IMR-90 (cell line): Measurements from ENCODE around the gene FUCA2. TPM values are rescaled to one million over a fixed set of nuclear protein-coding genes. Genes with fewer than 3 reads are reported as not detected.

ENCODE experiments used
- ATAC-seq: fragments of 200-7000 bp; cut with Tn5 transposase; 2 replicates; pipeline ENCODE4 v1.9.1; 2020; ENCODE audit warnings: low read depth, mild to moderate bottlenecking, moderate library complexity
- BruUV-seq: library from RNA; stranded (reverse); fragments of 400-500 nt; replicated peaks from 2 replicates; lab custom pipeline; 2021; lab: Mats Ljungman, UMichigan
- CTCF ChIA-PET: fragments of 300-600 bp; formaldehyde crosslinking; extraction: SDS; loops from one replicate; lab custom pipeline; 2021; ENCODE audit warnings: antibody characterized with exemption; lab: Yijun Ruan, JAX
- POLR2A ChIA-PET: fragments of 300-600 bp; sonication (Branson Sonifier 250); formaldehyde crosslinking; loops from one replicate; lab custom pipeline; 2022; ENCODE audit warnings: antibody characterized with exemption; ENCODE audit not compliant: unreplicated experiment; lab: Charles Lee
- DNase-seq: peaks from one replicate; pipeline ENCODE4 v3.0.0; 2013
- H2AFZ ChIP-seq: replicated peaks from 2 replicates; pipeline ENCODE3; 2013; ENCODE audit warnings: low read length, mild to moderate bottlenecking; ENCODE audit not compliant: poor library complexity
- H2AK5ac ChIP-seq: 2 replicates; pipeline ENCODE4 v1.6.1; 2013; ENCODE audit warnings: low read depth, low read length, inconsistent platforms
- H2AK9ac ChIP-seq: replicated peaks from 2 replicates; pipeline ENCODE3; 2013; ENCODE audit warnings: mild to moderate bottlenecking, low read depth, low read length, moderate library complexity; ENCODE audit not compliant: poor library complexity
- H2BK120ac ChIP-seq: 2 replicates; pipeline ENCODE4 v1.6.1; 2013; ENCODE audit warnings: low read depth, low read length, inconsistent platforms
- H2BK15ac ChIP-seq: 3 replicates; pipeline ENCODE4 v1.6.1; 2013; ENCODE audit warnings: low read depth, low read length, inconsistent platforms
- H2BK20ac ChIP-seq: 2 replicates; pipeline ENCODE4 v1.6.1; 2013; ENCODE audit warnings: low read depth, mild to moderate bottlenecking, inconsistent platforms, low read length, moderate library complexity
- H2BK5ac ChIP-seq: 2 replicates; pipeline ENCODE4 v1.6.1; 2013; ENCODE audit warnings: mild to moderate bottlenecking, low read depth, low read length, inconsistent platforms; ENCODE audit not compliant: poor library complexity, severe bottlenecking
- H3K14ac ChIP-seq: replicated peaks from 2 replicates; pipeline ENCODE4 v1.6.1; 2013; ENCODE audit warnings: low read depth, low read length, inconsistent platforms
- H3K18ac ChIP-seq: 2 replicates; pipeline ENCODE4 v1.6.1; 2013; ENCODE audit warnings: low read depth, low read length, control low read depth
- H3K23ac ChIP-seq: 2 replicates; pipeline ENCODE4 v1.6.1; 2013; ENCODE audit warnings: low read depth, low read length, inconsistent platforms
- H3K27ac ChIP-seq: 2 replicates; pipeline ENCODE4 v1.5.1; 2013; ENCODE audit warnings: mild to moderate bottlenecking, control low read depth, low read length; ENCODE audit not compliant: insufficient read depth
- H3K27me3 ChIP-seq: 2 replicates; pipeline ENCODE4 v1.6.1; 2013; ENCODE audit warnings: low read length; ENCODE audit not compliant: control insufficient read depth, insufficient read depth
- H3K36me3 ChIP-seq: 2 replicates; pipeline ENCODE4 v1.6.1; 2013; ENCODE audit warnings: low read length, mixed read lengths; ENCODE audit not compliant: control insufficient read depth, insufficient read depth
- H3K4ac ChIP-seq: 2 replicates; pipeline ENCODE4 v1.6.1; 2013; ENCODE audit warnings: low read depth, low read length, inconsistent platforms
- H3K4me1 ChIP-seq: 2 replicates; pipeline ENCODE4 v1.6.1; 2013; ENCODE audit warnings: low read length, mixed read lengths; ENCODE audit not compliant: control insufficient read depth, insufficient read depth
- H3K4me2 ChIP-seq: 2 replicates; pipeline ENCODE4 v1.6.1; 2013; ENCODE audit warnings: low read depth, mild to moderate bottlenecking, control low read depth, low read length, moderate library complexity
- H3K4me3 ChIP-seq: 2 replicates; pipeline ENCODE4 v1.5.1; 2013; ENCODE audit warnings: low read depth, mild to moderate bottlenecking, control low read depth, low read length, moderate library complexity; ENCODE audit not compliant: insufficient read depth
- H3K56ac ChIP-seq: 2 replicates; pipeline ENCODE4 v1.6.1; 2013; ENCODE audit warnings: low read length, inconsistent platforms; ENCODE audit not compliant: insufficient read depth; ENCODE audit errors: extremely low read depth
- H3K79me1 ChIP-seq, 2 experiments: 2 replicates each; pipeline ENCODE4 v1.6.1; 2013; ENCODE audit warnings: low read length in 2 of 2, inconsistent platforms in 1 of 2, low read depth in 1 of 2
- H3K9ac ChIP-seq: 2 replicates; pipeline ENCODE4 v1.6.1; 2013; ENCODE audit warnings: low read depth, low read length, control low read depth
- H3K9me1 ChIP-seq: 2 replicates; pipeline ENCODE4 v1.6.1; 2013; ENCODE audit warnings: low read length, inconsistent platforms; ENCODE audit not compliant: insufficient read depth
- H3K9me3 ChIP-seq: 2 replicates; pipeline ENCODE4 v1.6.1; 2013; ENCODE audit warnings: low read length; ENCODE audit not compliant: control insufficient read depth, insufficient read depth
- H4K20me1 ChIP-seq: 2 replicates; pipeline ENCODE4 v1.6.1; 2013; ENCODE audit warnings: low read length, inconsistent platforms; ENCODE audit not compliant: insufficient read depth
- H4K5ac ChIP-seq: 2 replicates; pipeline ENCODE4 v1.6.1; 2013; ENCODE audit warnings: mild to moderate bottlenecking, low read depth, low read length, control low read depth
- H4K8ac ChIP-seq, 2 experiments: 2 replicates each; pipeline ENCODE4 v1.6.1; 2013; ENCODE audit warnings: low read depth in 2 of 2, low read length in 2 of 2, control low read depth in 1 of 2, inconsistent platforms in 1 of 2
- H4K91ac ChIP-seq: 2 replicates; pipeline ENCODE4 v1.6.1; 2013; ENCODE audit warnings: low read depth, low read length, inconsistent platforms; ENCODE audit not compliant: insufficient read depth
- MAZ ChIP-seq: IDR thresholded peaks from 2 replicates; pipeline ENCODE4 v1.6.1; 2012; ENCODE audit warnings: low read depth, mild to moderate bottlenecking, low read length, improper control_type of control experiment, moderate library complexity, borderline replicate concordance
- WGBS, 2 experiments: methylation state at CpG; one replicate each; pipeline versions ENCODE4 v1.1.5 to v1.1.7; 2013; ENCODE audit warnings: missing lambda C conversion rate in 2 of 2; ENCODE audit not compliant: insufficient read length in 1 of 2; ENCODE audit errors: extremely low coverage in 2 of 2; 5-methylcytosine and 5-hydroxymethylcytosine counted together
- dilution Hi-C: fragments of 300-500 bp; cut with HindIII; formaldehyde crosslinking; loops from one replicate; pipeline ENCODE4 v1.14.3; 2018; ENCODE audit warnings: low sequenced_read_pairs; ENCODE audit not compliant: unreplicated experiment
- in situ Hi-C: fragments of 300-500 bp; cut with MboI; formaldehyde crosslinking; loops from 3 replicates; pipeline ENCODE4 v1.14.3; 2019; ENCODE audit warnings: low sequenced_read_pairs, inconsistent platforms, mixed read lengths
- intact Hi-C: fragments of 100-400 bp; cut with micrococcal nuclease; formaldehyde crosslinking; loops from 2 replicates; pipeline ENCODE4 v1.10.0; 2022
- polyA plus RNA-seq, 3 experiments: library from polyadenylated mRNA; depleted of rRNA; stranded (reverse); fragments of >200 nt; gene quantifications; 2 replicates each; pipeline ENCODE4 v1.2.3, GENCODE V29; 2012; ENCODE audit warnings: low replicate concordance in 1 of 3
- total RNA-seq: library from RNA; depleted of rRNA; stranded (reverse); fragments of >200 nt; gene quantifications from 2 replicates; pipeline ENCODE4 v1.2.3, GENCODE V29; 2012
- TF ChIP-seq, protein P1 (sequence below): fragments of 150-350 bp; IDR thresholded peaks from 2 replicates; pipeline ENCODE4 v1.6.1; 2016; ENCODE audit warnings: low read depth, mild to moderate bottlenecking, low read length, moderate library complexity, borderline replicate concordance

Gene FUCA2
- total and polyA plus RNA-seq, 2 of the 4 experiments (the other 2 are of a cell fraction), result 44.1 to 47.4 TPM

DNA sequence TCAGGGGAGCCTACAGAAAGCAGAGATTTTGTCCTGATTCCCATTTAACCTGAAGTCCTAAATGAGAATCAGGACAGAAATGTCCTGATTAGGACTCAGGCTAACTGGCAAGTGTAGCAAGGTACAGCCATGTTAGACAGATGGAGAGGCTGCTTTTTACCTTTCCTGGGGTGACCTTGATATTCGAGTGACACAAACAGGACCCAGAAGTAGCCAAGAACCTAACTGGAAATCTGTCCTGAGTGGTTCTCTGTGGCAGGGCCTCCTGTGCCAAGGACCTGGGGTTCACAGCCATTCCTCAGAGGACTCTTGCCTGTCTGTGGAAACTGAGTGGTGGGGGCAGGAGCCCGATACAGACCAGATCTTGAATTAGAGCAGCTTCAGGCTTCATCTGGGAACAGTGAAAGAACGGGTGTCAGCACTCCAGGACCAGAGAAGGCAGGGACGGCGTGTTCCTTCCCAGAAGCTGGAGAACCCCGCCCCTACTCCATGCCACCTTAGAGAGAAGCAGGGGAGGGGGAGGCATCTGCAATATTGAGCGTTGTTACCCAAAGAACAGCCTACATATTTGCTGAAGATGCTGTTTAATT, 4.3 kb upstream of the FUCA2 start:
- no peak overlapping the region for H2AK9ac ChIP-seq
- no peak overlapping the region for H3K4me2 ChIP-seq
- dilution Hi-C loops, result no loop called here

More for the DNA sequence above, 4.3 kb upstream of the FUCA2 start:
- H3K4me3 ChIP-seq, result no peak overlapping the region
- H2BK120ac ChIP-seq, result no peak overlapping the region
- in situ Hi-C loops, result no loop called here
- H3K4ac ChIP-seq, result no peak overlapping the region
- H3K14ac ChIP-seq, result no peak overlapping the region
- no peak overlapping the region for H2BK15ac ChIP-seq
- no peak overlapping the region for H2BK20ac ChIP-seq
- H4K91ac ChIP-seq, result no peak overlapping the region
- ChIA-PET CTCF (no interaction called here), POLR2A (no interaction called here)
- peaks cover 3% of the 10 kb centered on the region; the same call in 1 of the 2 replicates for H3K9me1 ChIP-seq
- H3K23ac ChIP-seq, result no peak overlapping the region
- BruUV-seq, result no TSS peak
- ATAC-seq (no peak), DNase-seq (no peak)
- no peaks in the 10 kb centered on the region for H3K36me3 ChIP-seq
- no peak overlapping the region for H2AFZ ChIP-seq
- H4K8ac ChIP-seq, result no peak overlapping the region
- no peak overlapping the region for H2AK5ac ChIP-seq
- TF ChIP-seq MAZ, result no peak
- TF ChIP-seq, protein P1, sequence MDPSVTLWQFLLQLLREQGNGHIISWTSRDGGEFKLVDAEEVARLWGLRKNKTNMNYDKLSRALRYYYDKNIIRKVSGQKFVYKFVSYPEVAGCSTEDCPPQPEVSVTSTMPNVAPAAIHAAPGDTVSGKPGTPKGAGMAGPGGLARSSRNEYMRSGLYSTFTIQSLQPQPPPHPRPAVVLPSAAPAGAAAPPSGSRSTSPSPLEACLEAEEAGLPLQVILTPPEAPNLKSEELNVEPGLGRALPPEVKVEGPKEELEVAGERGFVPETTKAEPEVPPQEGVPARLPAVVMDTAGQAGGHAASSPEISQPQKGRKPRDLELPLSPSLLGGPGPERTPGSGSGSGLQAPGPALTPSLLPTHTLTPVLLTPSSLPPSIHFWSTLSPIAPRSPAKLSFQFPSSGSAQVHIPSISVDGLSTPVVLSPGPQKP, result no peak
- WGBS, 2 experiments, result no CpG with 5 or more reads among the region's 7 CpGs
- peaks cover 3% of the 10 kb centered on the region; the same call in 1 of the 2 replicates for H3K9me3 ChIP-seq
- no peak overlapping the region for H2BK5ac ChIP-seq
- intact Hi-C loops, result no loop called here
- H3K9ac ChIP-seq, result no peak overlapping the region
- H4K5ac ChIP-seq, result no peak overlapping the region
- peaks cover 3% of the 10 kb centered on the region for H3K4me1 ChIP-seq
- H3K56ac ChIP-seq, result no peak overlapping the region
- H3K27ac ChIP-seq, result no peak overlapping the region
- peaks cover 16% of the 10 kb centered on the region for H3K27me3 ChIP-seq
- no peak overlapping the region for H3K18ac ChIP-seq
- no peaks in the 10 kb centered on the region for H4K20me1 ChIP-seq
- peaks cover under 1 to 8% of the 10 kb centered on the region in 2 experiments; a peak in 3 of 4 replicates for H3K79me1 ChIP-seq
